ENCODE results near the gene TRPM5. TPM values are rescaled to one million over a fixed set of nuclear protein-coding genes. Genes with fewer than 3 reads are reported as not detected.

TRPM5 gene
- total RNA-seq, 1 donor from 2014 or later, result not detected

- intact Hi-C loops (cut with DNase I), result no loop called here
- DNase-seq (ENCODE audit: low spot score in 2 of 2), result no peak
- H3K4me3 ChIP-seq, result no peak overlapping the region
- H3K4me1 ChIP-seq, result no peaks in the 10 kb centered on the region
- no peak overlapping the region for H3K27ac ChIP-seq
- no peak for TF ChIP-seq CTCF (IDR thresholded peaks at IDR 0.05)
- no peaks in the 10 kb centered on the region for H3K36me3 ChIP-seq
- no peaks in the 10 kb centered on the region for H3K27me3 ChIP-seq
- H3K9me3 ChIP-seq, result no peaks in the 10 kb centered on the region
Measured at GRCh38 chr11:2477254-2477653, 32.9 kb upstream of the TRPM5 start.

GRCh38 chr11:2475136-2475918 lies 31.0 kb upstream of the TRPM5 start:
- H3K27ac ChIP-seq, result no peak overlapping the region
- H3K9me3 ChIP-seq, result no peaks in the 10 kb centered on the region
- no peaks in the 10 kb centered on the region for H3K27me3 ChIP-seq
- H3K4me3 ChIP-seq, result no peak overlapping the region
- H3K4me1 ChIP-seq, result no peaks in the 10 kb centered on the region
- TF ChIP-seq CTCF (IDR thresholded peaks at IDR 0.05), result no peak
- DNase-seq (ENCODE audit: low spot score in 2 of 2), result no peak
- H3K36me3 ChIP-seq, result no peaks in the 10 kb centered on the region
- intact Hi-C loops (cut with DNase I), result no loop called here

- Histone ChIP-seq H3K4me1 (no peaks in the 10 kb centered on the region), H3K27ac (no peak overlapping the region), H3K9me3 (no peaks in the 10 kb centered on the region), H3K36me3 (no peaks in the 10 kb centered on the region), H3K27me3 (no peaks in the 10 kb centered on the region), H3K4me3 (no peak overlapping the region)
- intact Hi-C loops (cut with DNase I), result no loop called here
- DNase-seq (ENCODE audit: low spot score in 2 of 2), result no peak
- TF ChIP-seq CTCF (IDR thresholded peaks at IDR 0.05), result no peak
Measured at GRCh38 chr11:2474059-2474901, 30.0 kb upstream of the TRPM5 start.

- Histone ChIP-seq H3K4me1 (no peaks in the 10 kb centered on the region), H3K27ac (no peak overlapping the region), H3K36me3 (no peaks in the 10 kb centered on the region), H3K27me3 (no peaks in the 10 kb centered on the region), H3K9me3 (no peaks in the 10 kb centered on the region), H3K4me3 (no peak overlapping the region)
- intact Hi-C loops (cut with DNase I), result no loop called here
- no peak for TF ChIP-seq CTCF (IDR thresholded peaks at IDR 0.05)
- no peak for DNase-seq (ENCODE audit: low spot score in 2 of 2)
Measured at GRCh38 chr11:2473361-2474058, 29.2 kb upstream of the TRPM5 start.

GRCh38 chr11:2472428-2473186 lies 28.3 kb upstream of the TRPM5 start:
- Histone ChIP-seq H3K36me3 (no peaks in the 10 kb centered on the region), H3K4me3 (no peak overlapping the region), H3K27ac (no peak overlapping the region), H3K27me3 (no peaks in the 10 kb centered on the region), H3K4me1 (no peaks in the 10 kb centered on the region), H3K9me3 (no peaks in the 10 kb centered on the region)
- TF ChIP-seq CTCF (IDR thresholded peaks at IDR 0.05), result no peak
- no peak for DNase-seq (ENCODE audit: low spot score in 2 of 2)
- intact Hi-C loops (cut with DNase I), result no loop called here

Data from ascending aorta (tissue), 2 donors.